ENCODE measurements around the gene ENPP1.

The ENPP1 gene

GRCh38 chr6:131787079-131787478 is 20.7 kb upstream of the ENPP1 start:
- DNase-seq (ENCODE audit: low read depth) = no peak

DNA sequence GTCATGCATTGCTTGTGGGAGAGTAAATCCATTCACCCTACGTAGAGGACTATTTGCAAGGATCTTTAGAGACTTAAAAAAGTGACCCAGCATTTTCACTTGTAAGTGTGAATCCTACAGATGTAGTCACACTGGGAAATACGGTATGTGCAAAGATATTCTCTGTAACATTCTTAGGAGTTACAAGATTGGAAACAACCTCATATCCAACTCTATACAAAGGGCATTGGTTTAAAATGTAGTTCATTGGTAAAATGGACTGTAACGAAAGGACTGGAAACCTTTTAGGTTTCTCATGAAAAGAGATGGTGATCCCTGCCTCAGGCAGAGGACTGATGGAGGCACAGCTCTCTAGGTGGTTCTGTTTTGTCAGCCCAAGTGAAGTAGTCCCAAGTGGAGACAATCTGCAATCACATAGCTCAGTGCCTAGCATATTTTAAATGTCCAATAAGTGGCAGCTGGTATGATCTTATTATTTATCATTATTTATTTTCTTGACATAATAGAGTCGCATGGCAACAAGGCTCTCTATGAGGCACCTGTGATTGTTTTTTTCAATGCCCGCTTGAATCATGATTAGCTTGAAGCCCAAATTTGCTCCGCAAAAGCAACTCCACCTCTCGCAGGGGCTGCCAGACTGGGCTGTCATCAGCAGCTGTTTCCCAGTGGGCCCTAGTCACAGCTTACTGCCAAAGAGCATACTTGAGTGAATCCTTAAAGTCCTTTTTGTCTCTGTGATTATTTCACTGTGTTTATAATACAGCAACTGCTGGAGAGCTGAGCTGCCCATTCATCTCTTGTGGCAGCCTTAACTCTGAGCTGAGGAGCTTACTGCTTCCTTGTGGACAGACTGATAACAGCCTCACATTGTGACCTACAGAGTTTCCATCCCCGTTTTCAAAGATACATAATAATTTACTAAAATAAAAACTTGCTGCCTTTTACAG is 19.8 kb upstream of the ENPP1 start:
- DNase-seq (ENCODE audit: low read depth) = no peak

DNA sequence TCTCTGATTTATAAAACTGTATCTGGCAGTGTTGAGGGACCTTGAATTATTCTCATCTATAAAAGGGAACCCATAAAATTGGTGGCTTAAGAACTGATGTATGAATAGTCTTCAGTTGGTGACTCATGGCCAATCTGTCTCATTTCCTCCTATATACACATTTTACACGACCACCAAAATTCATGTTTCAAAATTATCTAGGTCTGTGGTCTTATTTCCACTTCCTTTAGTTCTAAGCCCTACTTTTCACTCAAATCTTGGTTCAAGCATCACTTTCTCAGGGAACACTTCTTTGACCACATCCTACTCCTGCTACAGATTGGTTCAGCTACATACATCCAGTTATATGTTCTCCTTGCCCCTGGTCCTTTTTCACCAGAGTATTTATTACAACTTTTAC is 18.6 kb upstream of the ENPP1 start:
- DNase-seq (ENCODE audit: low read depth) = no peak

DNA sequence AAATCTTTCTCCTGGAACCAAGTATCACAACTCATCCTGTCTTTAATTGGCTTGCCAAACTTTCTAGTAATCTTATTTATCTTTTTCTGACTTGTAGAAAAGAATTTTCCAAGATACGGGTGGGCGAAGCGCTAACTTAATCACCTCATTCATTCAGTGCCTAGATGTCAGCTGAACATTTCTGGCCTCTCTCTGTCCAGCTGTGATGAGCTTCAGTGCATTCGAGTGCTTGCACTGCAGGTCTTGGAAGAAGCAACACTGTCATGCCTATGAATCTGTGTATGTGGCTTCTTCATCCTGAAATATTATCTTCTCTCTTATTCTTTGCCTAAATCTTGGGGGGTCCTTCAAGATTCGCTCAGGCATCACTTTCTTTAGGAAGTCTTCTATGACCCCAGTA is 16.3 kb upstream of the ENPP1 start:
- no peak for DNase-seq (ENCODE audit: low read depth)

DNA sequence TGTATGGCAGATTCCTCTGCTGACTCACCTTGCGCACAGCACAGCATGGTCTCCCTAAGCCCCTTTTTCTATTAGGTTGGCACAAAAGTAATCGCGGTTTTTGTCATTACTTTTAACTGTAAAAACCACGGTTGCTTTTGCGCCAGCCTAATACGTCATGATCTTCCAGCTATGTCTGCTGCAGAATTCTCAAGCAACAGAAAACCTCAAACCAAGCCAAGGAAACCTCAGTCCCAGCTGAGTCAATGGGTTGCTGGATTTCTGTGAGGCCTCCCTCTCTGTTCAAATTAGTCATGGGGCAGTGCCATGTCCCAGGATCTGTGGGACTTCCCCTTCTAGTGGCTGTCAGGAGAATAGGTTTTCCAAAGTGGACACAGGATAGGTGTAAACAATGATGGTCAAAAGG is 15.7 kb upstream of the ENPP1 start:
- no peak for DNase-seq (ENCODE audit: low read depth)

DNA sequence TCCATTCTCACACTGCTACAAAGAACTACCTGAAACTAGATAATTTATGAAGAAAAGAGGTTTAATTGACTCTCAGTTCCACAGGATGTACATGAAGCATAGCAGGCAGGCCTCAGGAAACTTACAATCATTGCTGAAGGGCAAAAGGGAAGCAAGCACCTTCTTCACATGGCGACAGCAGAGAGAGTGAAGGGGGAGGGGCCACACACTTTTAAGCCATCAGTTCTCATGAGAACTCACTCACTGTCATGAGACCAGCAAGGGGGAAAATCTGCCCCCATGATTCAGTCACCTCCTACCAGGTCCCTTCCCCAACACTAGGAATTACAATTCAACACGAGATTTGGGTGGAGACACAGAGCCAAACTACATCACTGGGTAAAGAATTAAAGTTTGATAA is 12.5 kb upstream of the ENPP1 start:
- DNase-seq (ENCODE audit: low read depth) = no peak

DNA sequence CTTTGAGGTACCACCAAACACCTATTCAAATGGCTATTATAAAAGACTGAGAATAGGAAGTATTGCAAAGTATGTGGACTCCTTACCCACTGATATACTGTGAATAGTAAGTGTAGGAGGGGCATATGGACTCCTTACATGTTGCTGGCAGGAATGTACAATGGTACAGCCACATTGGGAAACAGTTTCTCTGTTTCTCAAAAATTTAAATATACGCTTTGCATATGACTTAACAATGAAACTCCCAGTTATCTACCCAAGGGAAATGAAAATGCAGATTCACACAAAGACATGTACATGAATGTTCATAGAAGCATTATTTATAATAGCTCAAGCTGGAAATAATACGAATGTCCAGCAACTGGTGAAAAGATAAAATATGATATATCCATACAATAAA is 5.5 kb upstream of the ENPP1 start:
- DNase-seq (ENCODE audit: low read depth) = no peak

DNA sequence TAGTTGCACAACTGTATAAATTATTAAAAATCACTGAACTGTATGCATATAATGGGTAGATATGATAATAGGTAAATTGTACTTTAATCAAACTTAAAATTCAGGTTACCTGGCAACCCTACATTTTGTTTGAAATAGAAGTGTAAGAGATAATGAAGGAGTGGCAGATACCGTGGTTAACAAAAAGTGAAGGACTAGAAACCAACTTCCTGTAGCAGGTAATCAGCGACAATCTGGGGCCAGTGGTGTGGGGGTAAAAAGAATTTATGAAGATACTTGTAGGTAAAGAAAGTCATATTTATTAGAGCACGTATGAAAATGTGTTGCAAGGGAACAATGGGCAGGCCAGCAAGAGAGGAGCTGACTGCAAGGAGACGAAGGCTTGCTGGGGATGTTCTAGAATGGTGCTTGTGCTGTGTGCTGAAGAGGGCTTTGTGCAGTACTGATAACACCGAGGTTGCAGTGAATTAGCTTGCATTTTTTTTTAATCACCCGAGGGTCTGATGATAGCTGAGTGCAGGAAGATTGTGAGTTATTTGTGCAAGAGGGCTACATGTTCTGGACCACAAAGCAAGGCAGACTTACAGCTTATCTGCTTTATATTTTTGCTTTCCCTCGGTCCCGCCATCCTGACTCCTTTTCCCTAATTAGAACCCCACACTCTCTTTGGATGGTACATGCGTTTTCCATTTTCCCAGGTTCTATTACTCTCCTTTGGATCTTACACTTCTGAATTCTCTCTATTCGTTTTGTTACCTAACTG is 4.6 kb upstream of the ENPP1 start:
- DNase-seq (ENCODE audit: low read depth) = no peak

GRCh38 chr6:131804131-131804530 is 3.7 kb upstream of the ENPP1 start:
- no peak for DNase-seq (ENCODE audit: low read depth)

DNA sequence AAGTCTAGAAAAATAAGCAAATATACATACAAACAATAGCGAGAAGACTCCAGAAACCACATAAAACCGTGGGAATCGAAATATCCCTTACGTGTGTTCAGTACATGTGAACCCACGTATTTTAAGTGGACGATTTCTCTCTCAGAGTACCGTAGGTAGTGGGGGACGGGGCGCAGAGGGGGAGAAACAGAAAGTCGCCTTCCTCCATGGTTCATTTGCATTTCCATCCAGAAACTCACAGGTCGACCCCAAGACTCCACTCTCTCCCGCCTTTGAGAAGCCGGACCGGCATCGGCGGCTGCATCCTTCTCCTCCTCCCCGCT is 538 bp upstream of the ENPP1 start:
- no peak for DNase-seq (ENCODE audit: low read depth)

DNA sequence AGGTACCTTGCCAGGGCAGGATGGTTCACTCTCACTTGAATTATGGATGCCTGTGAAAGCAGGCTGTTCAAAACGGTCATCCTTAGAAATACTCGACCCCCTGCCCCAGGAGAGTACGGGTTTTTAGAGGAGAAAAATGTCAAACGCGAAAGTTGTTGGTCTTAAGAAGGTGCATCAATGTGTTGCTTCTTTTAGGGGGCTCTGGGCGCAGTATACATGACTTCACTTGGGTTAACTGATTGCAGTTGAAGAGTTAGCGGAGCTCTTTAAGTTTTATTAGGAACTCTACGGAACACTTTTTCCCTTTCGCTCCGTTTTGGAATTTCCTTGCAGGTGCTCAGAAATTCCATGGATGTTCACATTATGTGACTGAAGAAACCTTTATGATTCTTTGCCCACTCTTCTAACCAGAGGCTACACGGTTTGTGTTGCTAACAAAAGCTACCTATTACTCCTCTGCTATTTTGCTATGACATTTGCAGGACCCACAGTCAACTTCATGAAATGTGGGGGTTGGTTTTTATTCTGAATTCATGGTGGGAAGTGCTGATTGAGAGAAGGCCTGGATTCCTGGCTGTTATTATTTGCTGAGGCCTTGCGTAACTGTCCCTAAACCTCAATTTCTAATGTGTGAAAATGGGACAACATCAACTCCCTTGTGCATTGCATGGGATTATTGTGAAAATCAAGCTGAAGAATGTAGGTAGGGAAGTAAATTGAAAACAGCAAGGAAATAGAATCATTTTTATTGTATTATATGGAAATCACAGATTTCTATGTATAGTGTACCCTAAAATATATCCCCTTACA is 845 bp downstream of the ENPP1 start:
- DNase-seq (ENCODE audit: low read depth) = no peak

DNA sequence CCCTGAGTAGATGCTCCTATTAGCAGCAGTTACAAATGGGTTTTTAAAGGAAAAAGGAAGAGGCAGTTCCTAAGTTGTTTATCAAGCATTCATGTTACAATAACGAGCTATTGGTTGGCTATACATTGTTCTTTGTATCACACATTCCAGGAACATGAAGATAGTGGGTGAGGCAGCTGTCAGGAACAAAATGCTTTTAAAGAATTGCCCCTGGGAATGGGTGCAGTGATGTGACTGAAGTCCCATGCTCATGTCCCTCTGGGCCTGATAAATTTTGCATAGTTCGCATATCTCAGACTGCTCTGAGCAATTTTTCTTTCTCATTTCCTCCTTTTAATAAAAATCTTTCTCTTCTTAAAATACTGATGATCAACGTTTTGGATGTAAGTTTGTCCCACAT is 3.7 kb downstream of the ENPP1 start:
- no peak for DNase-seq (ENCODE audit: low read depth)

- no peak for DNase-seq (ENCODE audit: low read depth)
Measured at GRCh38 chr6:131813991-131814390, 6.2 kb downstream of the ENPP1 start.

DNA sequence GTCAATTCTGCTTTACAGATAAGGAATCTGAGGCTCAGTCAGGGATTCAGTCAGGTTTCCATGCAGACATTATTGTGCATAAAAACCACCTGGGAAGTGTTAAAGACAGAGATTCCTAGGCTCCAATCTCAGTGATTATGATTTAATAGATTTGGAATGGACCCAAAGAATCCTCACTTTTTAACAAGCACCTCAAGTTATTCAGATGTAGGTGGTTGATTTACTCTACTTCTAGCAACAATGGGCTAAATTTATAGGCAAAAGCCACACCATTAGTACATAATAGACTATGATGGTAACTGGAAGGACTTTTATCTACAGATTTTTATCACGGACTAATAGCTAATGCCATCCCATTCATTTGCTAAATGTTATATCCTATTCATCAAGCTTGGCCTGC is 9.0 kb downstream of the ENPP1 start:
- DNase-seq (ENCODE audit: low read depth) = no peak

GRCh38 chr6:131819572-131820124 is 11.8 kb downstream of the ENPP1 start:
- DNase-seq (ENCODE audit: low read depth) = no peak

DNA sequence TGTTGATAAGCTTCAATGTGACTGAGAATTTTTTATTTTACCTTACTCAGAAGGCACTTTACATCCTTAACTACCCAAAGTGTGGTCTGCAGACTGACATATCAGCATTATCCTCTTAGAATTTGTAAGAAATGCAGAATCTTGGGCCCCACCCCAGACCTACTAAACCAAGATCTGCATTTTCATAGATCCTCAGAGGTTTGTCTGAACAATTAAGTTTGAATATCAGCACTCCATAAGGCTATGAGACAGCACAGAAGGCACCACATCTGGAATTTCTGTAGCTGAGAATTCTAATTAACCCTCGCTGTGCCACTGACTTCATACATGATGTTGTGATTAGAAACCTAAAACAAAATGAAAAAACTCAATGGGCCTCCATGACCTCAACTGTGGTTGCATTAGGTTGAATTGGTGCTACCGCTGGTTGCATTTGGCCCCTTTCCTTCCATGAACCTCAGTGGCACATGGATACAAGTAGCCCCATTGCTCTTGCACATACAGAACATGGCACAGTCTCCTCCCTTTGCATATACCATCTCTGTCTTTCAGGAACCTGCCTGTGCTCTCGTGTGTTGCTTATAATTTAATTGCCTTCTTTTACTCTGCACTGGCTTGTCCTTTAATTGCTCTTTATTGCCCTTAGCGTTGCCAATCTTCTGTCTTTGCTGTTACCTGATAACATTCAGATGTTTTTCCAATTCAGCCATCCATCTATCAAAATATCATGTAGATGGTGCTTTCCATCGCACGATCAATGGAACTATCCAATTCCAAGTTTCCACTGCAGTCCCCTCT is 13.4 kb downstream of the ENPP1 start:
- no peak for DNase-seq (ENCODE audit: low read depth)

DNA sequence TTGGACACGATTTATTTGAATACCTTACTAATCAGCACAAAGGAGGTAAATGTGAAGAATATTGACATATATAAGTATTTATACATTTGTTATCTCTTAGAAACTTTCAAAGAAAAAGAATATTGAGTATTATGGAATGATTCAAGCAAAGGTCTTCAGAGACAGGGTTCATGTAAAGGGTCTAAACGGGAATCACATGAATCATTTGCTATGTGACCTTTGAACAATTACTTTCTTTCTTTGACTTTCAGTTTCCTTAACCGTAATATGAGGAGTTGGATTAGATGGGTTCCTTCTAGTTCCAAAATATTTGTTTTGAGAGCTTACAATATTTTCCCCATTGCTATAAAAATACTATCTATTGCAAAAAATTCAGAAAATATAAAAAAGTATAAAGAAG is 14.3 kb downstream of the ENPP1 start:
- DNase-seq (ENCODE audit: low read depth) = no peak

DNA sequence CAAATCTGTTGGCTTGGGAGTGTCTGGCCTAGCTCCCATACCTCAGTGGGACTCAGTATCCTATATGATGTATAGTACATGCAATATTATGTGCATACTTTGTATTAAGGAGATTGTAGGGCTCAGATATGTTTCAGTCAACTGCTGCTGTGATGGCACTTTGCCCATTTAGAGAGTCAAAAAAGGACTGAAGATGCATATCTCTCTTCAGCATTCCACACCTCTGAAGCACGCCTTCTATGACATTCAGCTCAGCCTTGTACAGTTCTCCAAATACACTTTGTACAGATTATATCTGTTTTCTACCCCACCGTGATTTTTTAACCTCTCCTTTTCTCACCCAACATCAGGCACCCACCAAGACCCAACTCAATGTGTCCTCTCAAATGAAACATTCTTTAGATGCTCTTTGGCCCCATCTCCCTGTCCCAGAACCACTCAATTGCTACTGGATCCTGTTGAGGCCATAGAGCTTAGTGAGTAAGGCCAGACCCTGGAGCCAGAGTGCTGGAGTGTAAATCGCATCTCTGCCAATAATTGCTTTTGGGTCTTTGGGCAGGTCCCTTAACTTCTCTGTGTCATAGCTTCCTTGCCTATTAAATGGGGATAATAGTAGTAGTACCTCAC is 15.6 kb downstream of the ENPP1 start:
- no peak for DNase-seq (ENCODE audit: low read depth)

DNA sequence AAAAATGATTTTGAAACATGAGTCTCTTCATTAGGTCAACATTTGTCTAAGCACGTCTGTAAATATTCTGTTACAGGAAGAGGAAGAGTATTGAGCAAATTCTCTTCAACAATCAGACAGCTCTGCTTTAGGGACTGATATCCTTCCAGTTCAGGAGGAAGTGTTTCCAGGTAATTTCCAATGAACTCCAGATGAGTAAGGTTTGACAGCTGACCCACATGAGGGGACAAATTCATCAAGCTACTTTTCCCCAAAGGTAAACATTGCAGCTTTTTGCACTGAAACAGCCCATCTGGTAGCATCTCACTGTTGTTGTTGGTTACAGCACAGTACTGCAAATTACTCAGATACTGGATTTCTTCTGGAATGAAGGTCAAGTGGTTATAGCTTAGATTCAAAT is 18.1 kb downstream of the ENPP1 start:
- DNase-seq (ENCODE audit: low read depth) = no peak

GRCh38 chr6:131828080-131828479 is 20.3 kb downstream of the ENPP1 start:
- no peak for DNase-seq (ENCODE audit: low read depth)

- no peak for DNase-seq (ENCODE audit: low read depth)
Measured at GRCh38 chr6:131828951-131829350, 21.1 kb downstream of the ENPP1 start.
